ENCODE results near the gene COMMD4. TPM values are rescaled to one million over a fixed set of nuclear protein-coding genes. Genes with fewer than 3 reads are reported as not detected.
A peak's percentile ranks its signal among the peaks of the same experiment; 100 is the strongest.

The COMMD4 gene
- total RNA-seq, 2 donors from 2014 or later: 153 to 156 TPM

- no peak for DNase-seq
- Histone ChIP-seq H3K4me1 (ENCODE audit: control insufficient read depth, insufficient read depth, low read length) (no peaks in the 10 kb centered on the region), H3K9me3 (ENCODE audit: control insufficient read depth, low read length) (no peaks in the 10 kb centered on the region), H3K27me3 (ENCODE audit: control insufficient read depth, insufficient read depth, low read length, poor library complexity, severe bottlenecking) (no peaks in the 10 kb centered on the region), H3K9ac (ENCODE audit: extremely low read depth, low read length, poor library complexity, severe bottlenecking) (no peak overlapping the region), H3K36me3 (ENCODE audit: control insufficient read depth, insufficient read depth, low read length) (peaks cover 43% of the 10 kb centered on the region), H3K4me3 (ENCODE audit: low read length) (no peak overlapping the region), H3K27ac (ENCODE audit: low read depth, low read length) (no peak overlapping the region)
- 89 to 90% methylated on average over 5 to 7 of the region's 7 CpGs for WGBS, 2 experiments (ENCODE audit: insufficient coverage in 1 of 2, insufficient read length in 1 of 2)
- H3K4me1 Mint-ChIP-seq: no peaks in the 10 kb centered on the region
- peaks cover 38% of the 10 kb centered on the region for H3K36me3 Mint-ChIP-seq (ENCODE audit: low read depth)
- no peak overlapping the region for H3K27ac Mint-ChIP-seq
- no peaks in the 10 kb centered on the region for H3K9me3 Mint-ChIP-seq
- no peaks in the 10 kb centered on the region for H3K27me3 Mint-ChIP-seq (ENCODE audit: insufficient read depth)
- peak; percentile 43 for TF ChIP-seq CTCF (conservative IDR thresholded peaks at IDR 0.05)
- no peak overlapping the region for H3K4me3 Mint-ChIP-seq
Observed at GRCh38 chr15:75362642-75363249, 26.9 kb downstream of the COMMD4 start.

- Mint-ChIP-seq H3K27ac (peak overlapping the region; percentile 30), H3K4me1 (no peaks in the 10 kb centered on the region), H3K4me3 (no peak overlapping the region), H3K36me3 (ENCODE audit: low read depth) (peaks cover 31% of the 10 kb centered on the region), H3K9me3 (no peaks in the 10 kb centered on the region), H3K27me3 (ENCODE audit: insufficient read depth) (no peaks in the 10 kb centered on the region)
- H3K9ac ChIP-seq (ENCODE audit: extremely low read depth, low read length, poor library complexity, severe bottlenecking): no peak overlapping the region
- H3K27ac ChIP-seq (ENCODE audit: low read depth, low read length): no peak overlapping the region
- DNase-seq: no peak
- H3K27me3 ChIP-seq (ENCODE audit: control insufficient read depth, insufficient read depth, low read length, poor library complexity, severe bottlenecking): no peaks in the 10 kb centered on the region
- no peak for TF ChIP-seq CTCF (conservative IDR thresholded peaks at IDR 0.05)
- 90 to 99% methylated on average over 8 to 9 of the region's 9 CpGs for WGBS, 2 experiments (ENCODE audit: insufficient coverage in 1 of 2, insufficient read length in 1 of 2)
- H3K36me3 ChIP-seq (ENCODE audit: control insufficient read depth, insufficient read depth, low read length): peaks cover 36% of the 10 kb centered on the region
- H3K4me3 ChIP-seq (ENCODE audit: low read length): no peak overlapping the region
- H3K9me3 ChIP-seq (ENCODE audit: control insufficient read depth, low read length): no peaks in the 10 kb centered on the region
- H3K4me1 ChIP-seq (ENCODE audit: control insufficient read depth, insufficient read depth, low read length): no peaks in the 10 kb centered on the region
Observed at GRCh38 chr15:75363786-75364185, 27.9 kb downstream of the COMMD4 start.

- Mint-ChIP-seq H3K4me1 (peaks cover 9% of the 10 kb centered on the region), H3K27ac (no peak overlapping the region), H3K4me3 (no peak overlapping the region), H3K36me3 (ENCODE audit: low read depth) (peaks cover 29% of the 10 kb centered on the region), H3K27me3 (ENCODE audit: insufficient read depth) (no peaks in the 10 kb centered on the region), H3K9me3 (no peaks in the 10 kb centered on the region)
- no peak for DNase-seq
- H3K27me3 ChIP-seq (ENCODE audit: control insufficient read depth, insufficient read depth, low read length, poor library complexity, severe bottlenecking): no peaks in the 10 kb centered on the region
- H3K9ac ChIP-seq (ENCODE audit: extremely low read depth, low read length, poor library complexity, severe bottlenecking): no peak overlapping the region
- WGBS, 2 experiments (ENCODE audit: insufficient coverage in 1 of 2, insufficient read length in 1 of 2): 95 to 96% methylated on average over 4 to 6 of the region's 6 CpGs
- no peak for TF ChIP-seq CTCF (conservative IDR thresholded peaks at IDR 0.05)
- H3K4me3 ChIP-seq (ENCODE audit: low read length): no peak overlapping the region
- no peak overlapping the region for H3K27ac ChIP-seq (ENCODE audit: low read depth, low read length)
- H3K36me3 ChIP-seq (ENCODE audit: control insufficient read depth, insufficient read depth, low read length): peaks cover 38% of the 10 kb centered on the region
- H3K9me3 ChIP-seq (ENCODE audit: control insufficient read depth, low read length): no peaks in the 10 kb centered on the region
- H3K4me1 ChIP-seq (ENCODE audit: control insufficient read depth, insufficient read depth, low read length): no peaks in the 10 kb centered on the region
Observed at GRCh38 chr15:75364881-75365280, 29.0 kb downstream of the COMMD4 start.
